ENCODE measurements around the gene SEC14L2. TPM values are rescaled to one million over a fixed set of nuclear protein-coding genes. Genes with fewer than 3 reads are reported as not detected.

Gene SEC14L2
- total RNA-seq, 1 donor, result 16.6 TPM

DNA sequence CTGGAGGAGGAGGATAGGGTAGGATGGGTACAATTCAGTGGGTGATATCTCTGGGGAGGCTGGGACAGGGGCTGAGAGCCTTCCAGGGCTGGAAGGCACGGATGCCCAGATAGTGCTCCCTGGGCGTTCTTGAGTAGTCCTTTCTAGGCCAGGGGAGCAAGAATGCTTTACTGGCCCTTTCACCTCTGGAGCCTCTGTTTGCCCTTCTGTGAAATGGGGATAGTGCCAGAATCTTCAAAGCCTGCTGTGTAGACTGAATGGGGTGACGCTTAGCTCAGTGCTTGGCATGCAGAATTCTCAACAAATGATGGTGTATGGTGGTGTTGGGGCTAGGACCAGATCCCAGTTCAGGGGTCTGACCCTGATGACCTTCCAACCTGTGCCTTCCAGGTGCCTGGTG, 36.4 kb downstream of the SEC14L2 start:
- Histone ChIP-seq H3K9me3 (ENCODE audit: low read depth, low read length) (no peaks in the 10 kb centered on the region), H3K27ac (ENCODE audit: low read depth, low read length) (no peak overlapping the region), H3K4me1 (ENCODE audit: insufficient read depth, low read length) (no peaks in the 10 kb centered on the region), H4K20me1 (ENCODE audit: insufficient read depth, low read length) (no peaks in the 10 kb centered on the region), H2AFZ (ENCODE audit: low read length) (no peak overlapping the region), H3K79me2 (ENCODE audit: insufficient read depth, low read length) (no peaks in the 10 kb centered on the region), H3K4me2 (ENCODE audit: insufficient read depth, low read length) (no peak overlapping the region), H3K27me3 (ENCODE audit: insufficient read depth, low read length) (no peaks in the 10 kb centered on the region), H3K4me3 (ENCODE audit: insufficient read depth, low read length) (no peak overlapping the region), H3K36me3 (ENCODE audit: insufficient read depth, low read length) (no peaks in the 10 kb centered on the region)
- TF ChIP-seq CTCF (IDR thresholded peaks at IDR 0.05; ENCODE audit: extremely low read depth, low read depth, low read length), result no peak
- no peak for DNase-seq (ENCODE audit: insufficient read length, low spot score, missing footprints)

DNA sequence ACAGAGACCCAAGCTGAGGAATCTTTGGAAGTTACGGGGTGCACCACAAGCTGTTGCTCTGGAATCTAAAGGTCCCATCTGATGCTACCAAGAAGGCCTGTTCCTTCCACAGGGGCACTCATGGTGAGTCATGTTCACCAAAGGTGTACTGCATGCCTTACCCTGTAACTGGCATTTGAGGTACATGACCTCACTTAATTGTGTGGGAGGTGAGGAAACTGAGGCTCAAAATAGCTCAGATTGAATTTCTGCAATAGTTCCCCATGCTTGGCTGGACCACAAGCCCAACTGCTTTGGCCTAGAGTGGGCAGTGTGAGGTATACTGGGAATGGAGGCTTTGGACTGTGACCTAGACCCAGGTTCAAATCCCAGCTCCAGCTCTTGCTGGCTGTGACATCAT, 37.0 kb downstream of the SEC14L2 start:
- no peak overlapping the region for H3K4me2 ChIP-seq (ENCODE audit: insufficient read depth, low read length)
- no peaks in the 10 kb centered on the region for H3K4me1 ChIP-seq (ENCODE audit: insufficient read depth, low read length)
- no peak overlapping the region for H3K27ac ChIP-seq (ENCODE audit: low read depth, low read length)
- H3K9me3 ChIP-seq (ENCODE audit: low read depth, low read length), result no peaks in the 10 kb centered on the region
- H4K20me1 ChIP-seq (ENCODE audit: insufficient read depth, low read length), result no peaks in the 10 kb centered on the region
- H2AFZ ChIP-seq (ENCODE audit: low read length), result no peak overlapping the region
- no peak for DNase-seq (ENCODE audit: insufficient read length, low spot score, missing footprints)
- TF ChIP-seq CTCF (IDR thresholded peaks at IDR 0.05; ENCODE audit: extremely low read depth, low read depth, low read length), result no peak
- H3K36me3 ChIP-seq (ENCODE audit: insufficient read depth, low read length), result no peaks in the 10 kb centered on the region
- no peaks in the 10 kb centered on the region for H3K79me2 ChIP-seq (ENCODE audit: insufficient read depth, low read length)
- peaks cover 4% of the 10 kb centered on the region for H3K27me3 ChIP-seq (ENCODE audit: insufficient read depth, low read length)
- H3K4me3 ChIP-seq (ENCODE audit: insufficient read depth, low read length), result no peak overlapping the region

DNA sequence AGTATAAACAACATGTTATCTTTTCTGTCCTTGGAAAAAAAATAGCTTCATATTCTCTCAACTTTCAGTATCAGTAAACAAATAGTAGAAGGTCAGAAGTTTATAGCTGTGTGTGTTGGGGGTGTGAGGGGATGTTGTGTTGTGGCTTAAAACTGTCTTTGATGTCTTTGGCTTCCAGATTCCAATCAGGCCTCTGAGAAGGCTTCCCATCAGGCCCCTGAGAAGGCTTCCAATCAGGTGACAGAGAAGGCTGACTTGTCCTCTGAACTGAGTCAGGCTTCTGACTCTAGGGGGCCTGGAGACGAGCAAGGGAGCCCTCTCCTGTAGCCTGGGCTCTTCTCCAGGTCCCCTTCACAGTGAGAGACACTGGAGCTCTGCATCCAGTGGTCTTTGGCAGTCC, 38.0 kb downstream of the SEC14L2 start:
- Histone ChIP-seq H3K4me2 (ENCODE audit: insufficient read depth, low read length) (no peak overlapping the region), H3K27ac (ENCODE audit: low read depth, low read length) (no peak overlapping the region), H3K27me3 (ENCODE audit: insufficient read depth, low read length) (peaks cover 4% of the 10 kb centered on the region), H2AFZ (ENCODE audit: low read length) (peak overlapping the region; percentile 39), H3K9me3 (ENCODE audit: low read depth, low read length) (no peaks in the 10 kb centered on the region), H3K4me3 (ENCODE audit: insufficient read depth, low read length) (no peak overlapping the region), H3K79me2 (ENCODE audit: insufficient read depth, low read length) (no peaks in the 10 kb centered on the region), H3K36me3 (ENCODE audit: insufficient read depth, low read length) (no peaks in the 10 kb centered on the region), H3K4me1 (ENCODE audit: insufficient read depth, low read length) (no peaks in the 10 kb centered on the region), H4K20me1 (ENCODE audit: insufficient read depth, low read length) (no peaks in the 10 kb centered on the region)
- DNase-seq (ENCODE audit: insufficient read length, low spot score, missing footprints), result no peak
- TF ChIP-seq CTCF (IDR thresholded peaks at IDR 0.05; ENCODE audit: extremely low read depth, low read depth, low read length), result no peak

DNA sequence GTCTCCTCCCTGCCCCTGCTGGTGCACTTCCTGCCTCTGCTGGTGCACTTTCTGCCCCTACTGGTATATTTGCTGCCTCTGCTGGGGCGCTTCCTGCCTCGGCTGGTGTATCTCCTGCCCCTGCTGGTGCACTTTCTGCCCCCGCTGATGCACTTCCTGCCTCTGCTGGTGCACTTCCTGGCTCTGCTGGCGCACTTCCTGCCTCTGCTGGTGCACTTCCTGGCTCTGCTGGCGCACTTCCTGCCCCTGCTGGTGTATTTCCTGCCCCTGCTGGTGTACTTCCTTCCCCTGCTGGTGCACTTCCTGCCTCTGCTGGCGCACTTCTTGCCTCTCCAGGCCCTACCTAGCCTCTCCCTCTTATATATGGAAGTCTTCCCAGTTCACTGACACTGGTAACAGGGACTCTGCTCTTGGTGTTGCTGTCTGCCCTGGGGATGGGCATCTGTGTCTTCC, 38.9 kb downstream of the SEC14L2 start:
- Histone ChIP-seq H3K4me2 (ENCODE audit: insufficient read depth, low read length) (no peak overlapping the region), H3K9me3 (ENCODE audit: low read depth, low read length) (no peaks in the 10 kb centered on the region), H3K27ac (ENCODE audit: low read depth, low read length) (no peak overlapping the region), H3K79me2 (ENCODE audit: insufficient read depth, low read length) (no peaks in the 10 kb centered on the region), H3K36me3 (ENCODE audit: insufficient read depth, low read length) (no peaks in the 10 kb centered on the region), H3K4me3 (ENCODE audit: insufficient read depth, low read length) (no peak overlapping the region), H3K4me1 (ENCODE audit: insufficient read depth, low read length) (no peaks in the 10 kb centered on the region), H4K20me1 (ENCODE audit: insufficient read depth, low read length) (no peaks in the 10 kb centered on the region), H2AFZ (ENCODE audit: low read length) (peak overlapping the region; percentile 39), H3K27me3 (ENCODE audit: insufficient read depth, low read length) (peaks cover 4% of the 10 kb centered on the region)
- TF ChIP-seq CTCF (IDR thresholded peaks at IDR 0.05; ENCODE audit: extremely low read depth, low read depth, low read length), result no peak
- no peak for DNase-seq (ENCODE audit: insufficient read length, low spot score, missing footprints)
